DOHH2 (cell line): Measurements from ENCODE around the gene FSD1.

Source experiments
- EZH2phosphoT487 ChIP-seq: fragments of 200-600 bp; sonication (generic); IDR thresholded peaks from 2 replicates; pipeline ENCODE4 v1.6.1; 2017; ENCODE audit warnings: borderline replicate concordance, mild to moderate bottlenecking, antibody characterized with exemption, low read length, moderate library complexity, mixed read lengths
- TF ChIP-seq, protein P1 (sequence below): fragments of 200-600 bp; sonication (generic); IDR thresholded peaks from one replicate; pipeline ENCODE4 v1.5.1; 2014; ENCODE audit warnings: antibody characterized with exemption, mild to moderate bottlenecking, low read depth, low read length; ENCODE audit not compliant: poor library complexity, severe bottlenecking

- TF ChIP-seq, protein P1, sequence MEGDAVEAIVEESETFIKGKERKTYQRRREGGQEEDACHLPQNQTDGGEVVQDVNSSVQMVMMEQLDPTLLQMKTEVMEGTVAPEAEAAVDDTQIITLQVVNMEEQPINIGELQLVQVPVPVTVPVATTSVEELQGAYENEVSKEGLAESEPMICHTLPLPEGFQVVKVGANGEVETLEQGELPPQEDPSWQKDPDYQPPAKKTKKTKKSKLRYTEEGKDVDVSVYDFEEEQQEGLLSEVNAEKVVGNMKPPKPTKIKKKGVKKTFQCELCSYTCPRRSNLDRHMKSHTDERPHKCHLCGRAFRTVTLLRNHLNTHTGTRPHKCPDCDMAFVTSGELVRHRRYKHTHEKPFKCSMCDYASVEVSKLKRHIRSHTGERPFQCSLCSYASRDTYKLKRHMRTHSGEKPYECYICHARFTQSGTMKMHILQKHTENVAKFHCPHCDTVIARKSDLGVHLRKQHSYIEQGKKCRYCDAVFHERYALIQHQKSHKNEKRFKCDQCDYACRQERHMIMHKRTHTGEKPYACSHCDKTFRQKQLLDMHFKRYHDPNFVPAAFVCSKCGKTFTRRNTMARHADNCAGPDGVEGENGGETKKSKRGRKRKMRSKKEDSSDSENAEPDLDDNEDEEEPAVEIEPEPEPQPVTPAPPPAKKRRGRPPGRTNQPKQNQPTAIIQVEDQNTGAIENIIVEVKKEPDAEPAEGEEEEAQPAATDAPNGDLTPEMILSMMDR = no peak
- no peak for TF ChIP-seq EZH2phosphoT487
These were observed 22.4 kb downstream of the FSD1 start for GRCh38 chr19:4326837-4327251.
